NT2/D1 (cell line): ENCODE results near the gene INA.

Source experiments
- YY1 ChIP-seq: IDR thresholded peaks from 2 replicates; pipeline ENCODE4 v1.6.1; 2011; ENCODE audit not compliant: insufficient read length, insufficient read depth
- ZNF274 ChIP-seq: IDR thresholded peaks from 2 replicates; pipeline ENCODE4 v1.6.1; 2011; ENCODE audit warnings: mild to moderate bottlenecking, low read depth, low read length

GRCh38 chr10:103257812-103258211, 19.1 kb upstream of the INA start:
- TF ChIP-seq ZNF274, result no peak
- no peak for TF ChIP-seq YY1
